Activated T-cell treated with anti-CD3 and anti-CD28 coated beads, Interleukin-2, amount 50 U/mL, for 72 hours (primary cell): ENCODE data around the gene TTYH1. TPM values are rescaled to one million over a fixed set of nuclear protein-coding genes. Genes with fewer than 3 reads are reported as not detected.

Source experiments
- ATAC-seq, 2 donors: fragments of 150-1000 bp; cut with Tn5 transposase; replicated peaks in 1 of 2; 2 replicates each; pipeline ENCODE4 v1.10.0; 2021; ENCODE audit warnings: moderate library complexity in 2 of 2, mild to moderate bottlenecking in 1 of 2
- DNase-seq, 2 donors: peaks; one replicate each; pipeline ENCODE4 v3.0.0; 2021 to 2022; ENCODE audit warnings: mixed read lengths in 1 of 2
- H3K27ac Mint-ChIP-seq: one replicate; pipeline ENCODE4 v1.8.0; 2022; ENCODE audit warnings: mild to moderate bottlenecking, moderate library complexity, mixed read lengths
- H3K27me3 Mint-ChIP-seq: one replicate; pipeline ENCODE4 v1.8.0; 2022; ENCODE audit warnings: low read depth, mixed read lengths
- H3K36me3 Mint-ChIP-seq, 2 donors: one replicate each; pipeline ENCODE4 v1.8.0; 2022; ENCODE audit warnings: mixed read lengths in 2 of 2, mild to moderate bottlenecking in 1 of 2; ENCODE audit not compliant: insufficient read depth in 2 of 2
- H3K4me1 Mint-ChIP-seq: one replicate; pipeline ENCODE4 v1.8.0; 2022; ENCODE audit warnings: low read depth, mixed read lengths
- H3K4me3 Mint-ChIP-seq, 2 donors: one replicate each; pipeline ENCODE4 v1.8.0; 2022; ENCODE audit warnings: mild to moderate bottlenecking in 2 of 2, mixed read lengths in 2 of 2, moderate library complexity in 2 of 2
- H3K9me3 Mint-ChIP-seq, 2 donors: one replicate each; pipeline ENCODE4 v1.8.0; 2022; ENCODE audit warnings: mixed read lengths in 2 of 2
- total RNA-seq, 2 donors: library from RNA; stranded (reverse); gene quantifications; one replicate each; pipeline ENCODE4 v1.2.3, GENCODE V29; 2022

The TTYH1 gene
- total RNA-seq, 2 donors from 2014 or later: 0.32 to 0.41 TPM

DNA sequence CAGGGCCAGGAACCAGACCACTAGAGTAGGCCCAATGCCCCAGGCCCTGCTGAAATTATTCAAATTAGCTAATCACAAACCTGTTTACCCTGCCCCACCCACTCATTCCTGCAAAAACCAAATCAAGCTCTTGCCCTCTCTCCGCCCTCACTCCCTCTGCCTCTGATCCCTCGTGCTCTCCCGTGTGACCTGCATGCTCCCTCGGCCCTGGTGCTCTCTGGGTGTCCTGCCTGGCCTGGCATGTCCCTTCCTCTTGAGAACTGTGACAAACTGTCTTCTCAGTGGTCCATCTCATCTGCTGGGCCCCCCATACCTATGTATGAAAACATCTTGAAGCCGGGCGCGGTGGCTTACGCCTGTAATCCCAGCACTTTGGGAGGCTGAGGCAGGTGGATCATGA is 12.2 kb upstream of the TTYH1 start:
- Mint-ChIP-seq H3K27ac (no peak overlapping the region), H3K27me3 (no peaks in the 10 kb centered on the region), H3K4me3 (no peak overlapping the region), H3K4me1 (no peaks in the 10 kb centered on the region), H3K9me3 (no peaks in the 10 kb centered on the region), H3K36me3 (no peaks in the 10 kb centered on the region)
- ATAC-seq: no peak
- DNase-seq: no peak

DNA sequence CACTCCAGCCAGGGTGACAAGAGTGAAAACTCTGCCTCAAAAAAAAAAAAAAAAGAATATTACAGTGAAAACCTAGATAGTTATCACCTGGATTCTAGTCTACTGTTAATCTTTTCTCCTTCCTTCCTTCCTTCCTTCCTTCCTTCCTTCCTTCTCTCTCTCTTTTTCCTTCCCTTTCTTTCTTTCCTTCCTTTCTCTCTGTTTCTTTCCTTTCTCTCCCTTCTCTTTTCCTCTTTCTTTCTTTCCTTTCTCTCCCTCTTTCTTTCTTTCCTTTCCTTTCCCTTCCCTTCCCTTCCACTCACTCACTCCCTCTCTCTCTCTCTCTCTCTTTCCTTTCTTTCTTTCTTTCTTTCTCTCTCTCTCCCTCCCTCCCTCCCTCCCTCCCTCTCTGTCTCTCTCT is 9.6 kb upstream of the TTYH1 start:
- H3K27ac Mint-ChIP-seq: no peak overlapping the region
- no peak overlapping the region for H3K4me3 Mint-ChIP-seq
- H3K4me1 Mint-ChIP-seq: no peaks in the 10 kb centered on the region
- no peak for DNase-seq
- H3K27me3 Mint-ChIP-seq: peaks cover 9% of the 10 kb centered on the region
- H3K9me3 Mint-ChIP-seq: peaks cover 2 to 4% of the 10 kb centered on the region in 2 donors
- peaks cover 2% of the 10 kb centered on the region in 2 donors for H3K36me3 Mint-ChIP-seq
- ATAC-seq: no peak

DNA sequence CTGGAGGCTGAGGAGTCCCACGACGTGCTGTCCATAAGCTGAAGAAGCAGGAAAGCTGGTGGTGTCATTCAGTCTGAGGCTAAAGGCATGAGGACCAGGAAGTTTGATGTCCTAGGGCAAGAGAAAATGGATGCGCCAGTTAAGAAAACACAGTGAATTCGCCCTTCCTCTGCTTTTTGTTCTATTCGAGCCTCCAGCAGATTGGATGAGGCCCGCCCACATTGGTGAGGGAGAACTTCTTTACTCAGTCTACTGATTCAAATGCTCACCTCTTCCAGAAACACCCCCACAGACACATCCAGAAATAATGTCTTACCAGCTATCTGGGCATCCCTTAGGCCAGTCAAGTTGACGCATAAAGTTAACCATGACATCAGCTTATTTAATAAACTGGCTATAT is 7.5 kb upstream of the TTYH1 start:
- Mint-ChIP-seq H3K4me3 (no peak overlapping the region), H3K9me3 (peaks cover 2 to 4% of the 10 kb centered on the region in 2 donors), H3K4me1 (no peaks in the 10 kb centered on the region), H3K27ac (no peak overlapping the region), H3K36me3 (peaks cover 2% of the 10 kb centered on the region in 2 donors), H3K27me3 (peaks cover 16% of the 10 kb centered on the region)
- DNase-seq (no peak), ATAC-seq (no peak)

DNA sequence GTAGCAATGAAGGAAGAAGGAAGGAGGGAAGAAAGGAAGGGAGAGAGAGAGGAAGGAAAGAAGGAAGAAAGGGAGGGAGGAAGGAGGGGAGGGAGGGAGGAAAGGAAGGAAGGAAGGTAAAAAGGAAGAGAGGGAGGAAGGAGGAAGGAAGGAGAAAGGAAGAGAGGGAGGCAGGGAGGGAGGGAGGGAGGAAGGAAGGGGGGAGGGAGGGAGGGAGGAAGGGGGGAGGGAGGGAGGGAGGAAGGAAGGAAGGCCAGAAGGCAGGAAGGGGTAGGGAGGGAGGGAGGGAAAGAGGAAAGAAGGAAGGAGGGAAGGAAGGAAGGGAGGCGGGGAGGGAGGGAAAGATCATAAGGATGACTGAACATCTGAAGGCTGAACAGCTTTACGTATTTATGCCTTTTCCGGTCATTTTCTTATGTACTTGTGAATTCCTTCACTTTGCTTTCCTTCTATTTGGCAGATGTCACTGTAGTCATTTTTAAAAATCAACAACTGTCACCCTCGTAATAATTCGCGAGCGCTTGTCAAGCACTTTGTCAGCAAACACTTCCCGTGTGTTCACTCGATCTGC is 6.7 kb upstream of the TTYH1 start:
- peak overlapping the region; percentile 85 for H3K27ac Mint-ChIP-seq
- no peak overlapping the region for H3K4me3 Mint-ChIP-seq
- H3K4me1 Mint-ChIP-seq: no peaks in the 10 kb centered on the region
- ATAC-seq (no peak), DNase-seq (no peak)
- peaks cover 4 to 6% of the 10 kb centered on the region in 2 donors for H3K9me3 Mint-ChIP-seq
- H3K27me3 Mint-ChIP-seq: peaks cover 19% of the 10 kb centered on the region
- peaks cover 2 to 5% of the 10 kb centered on the region in 2 donors for H3K36me3 Mint-ChIP-seq

DNA sequence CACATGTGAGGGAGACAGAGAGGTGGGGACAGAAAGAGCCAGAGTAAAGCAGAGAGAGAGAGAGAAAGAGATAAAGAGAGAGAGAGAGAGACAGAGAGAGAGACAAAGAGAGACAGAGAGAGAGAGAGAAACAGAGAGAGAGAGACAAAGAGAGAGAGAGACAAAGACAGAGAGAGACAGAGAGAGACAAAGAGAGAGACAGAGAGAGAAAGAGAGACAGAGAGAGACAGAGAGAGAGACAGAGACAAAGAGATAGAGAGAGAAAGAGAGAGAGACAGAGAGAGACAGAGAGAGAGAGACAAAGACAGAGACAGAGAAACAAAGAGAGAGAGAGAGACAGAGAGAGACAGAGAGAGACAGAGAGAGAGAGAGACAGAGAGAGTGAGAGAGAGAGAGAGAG is 4.2 kb upstream of the TTYH1 start:
- H3K36me3 Mint-ChIP-seq: peaks cover 2 to 9% of the 10 kb centered on the region in 2 donors
- no peak overlapping the region for H3K4me3 Mint-ChIP-seq
- H3K27ac Mint-ChIP-seq: no peak overlapping the region
- peaks cover 36% of the 10 kb centered on the region for H3K27me3 Mint-ChIP-seq
- H3K9me3 Mint-ChIP-seq: peaks cover 10% of the 10 kb centered on the region in 2 donors
- DNase-seq (no peak), ATAC-seq (no peak)
- no peaks in the 10 kb centered on the region for H3K4me1 Mint-ChIP-seq

DNA sequence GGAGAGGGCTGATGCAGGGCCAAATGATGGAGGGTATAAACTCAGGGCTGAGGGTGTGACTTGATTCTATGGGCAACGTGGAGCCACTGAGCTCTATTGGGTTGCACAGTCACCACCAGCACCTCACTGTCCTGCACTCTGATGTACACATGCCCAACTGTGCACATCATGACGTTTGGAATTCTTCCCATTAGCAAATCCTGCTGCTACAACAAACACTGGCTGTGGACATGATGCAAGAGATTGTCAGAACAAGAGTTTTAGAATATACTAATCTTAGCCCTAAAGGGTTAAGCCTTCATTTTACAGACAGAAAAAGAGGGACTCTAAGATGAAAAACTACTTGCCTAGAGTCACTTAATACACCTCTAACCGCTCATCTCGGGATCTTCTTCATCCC is 2.4 kb upstream of the TTYH1 start:
- no peak for ATAC-seq
- H3K36me3 Mint-ChIP-seq: peaks cover 2 to 14% of the 10 kb centered on the region in 2 donors

DNA sequence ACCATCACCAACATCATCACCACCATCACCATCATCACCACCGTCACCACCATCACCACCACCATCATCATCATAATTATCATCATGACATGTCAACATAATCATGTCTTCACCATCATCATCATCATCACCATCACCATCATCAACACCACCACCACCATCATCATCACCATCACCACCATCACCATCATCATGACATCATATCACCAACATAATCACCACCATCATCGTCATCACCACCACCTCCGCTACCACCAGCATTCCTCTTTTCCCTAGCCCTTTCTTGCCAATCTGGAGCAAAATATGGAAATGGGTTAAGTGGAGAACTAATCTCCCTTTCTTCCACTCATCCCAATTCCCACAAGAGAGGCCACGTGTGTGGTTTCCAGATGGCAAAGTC is 1.1 kb upstream of the TTYH1 start:
- Mint-ChIP-seq H3K27ac (no peak overlapping the region), H3K9me3 (peaks cover 7 to 8% of the 10 kb centered on the region in 2 donors)
- no peak for ATAC-seq

More for the DNA sequence above, 2.4 kb upstream of the TTYH1 start:
- DNase-seq: no peak
- Mint-ChIP-seq H3K4me3 (no peak overlapping the region), H3K4me1 (peaks cover 9% of the 10 kb centered on the region), H3K27ac (no peak overlapping the region), H3K27me3 (peaks cover 49% of the 10 kb centered on the region), H3K9me3 (peaks cover 10% of the 10 kb centered on the region in 2 donors)

DNA sequence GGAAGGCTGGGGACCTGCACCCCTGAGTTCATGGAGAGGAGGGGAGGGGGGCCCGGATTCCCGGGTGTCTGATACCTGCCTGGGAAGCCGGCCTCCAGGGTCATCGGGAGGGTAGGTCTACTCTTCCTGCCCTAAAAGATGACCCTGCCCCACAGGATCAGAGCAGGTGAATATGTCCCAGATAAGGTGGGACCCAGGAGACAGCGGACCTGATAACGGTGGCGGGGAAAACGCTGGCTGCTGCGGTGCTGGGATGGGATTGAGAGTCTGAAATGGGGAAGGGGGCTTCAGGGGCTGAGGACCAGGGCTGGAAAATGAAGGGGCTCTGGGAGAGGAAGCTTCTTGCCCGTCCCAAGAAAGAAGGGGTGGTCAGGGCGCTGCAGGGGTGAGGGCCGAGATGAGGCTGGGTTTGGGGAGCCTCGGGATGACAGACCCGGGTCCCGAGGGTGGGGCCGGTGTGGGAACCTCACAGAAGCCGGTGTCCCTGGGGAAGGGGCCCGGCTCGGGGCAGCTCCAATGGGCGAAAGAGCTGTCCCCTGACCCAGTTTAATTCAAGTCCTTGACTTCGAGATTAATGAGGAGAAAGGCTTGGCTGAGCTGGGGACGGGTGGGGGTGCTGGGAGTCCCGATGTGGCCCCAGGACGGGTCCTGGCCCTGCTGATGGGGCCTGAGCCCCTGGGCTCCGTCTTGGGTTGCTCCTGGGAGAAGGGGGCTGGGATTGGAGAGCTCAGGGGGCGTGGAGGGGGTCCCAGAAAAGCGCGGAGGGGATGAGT is 823 bp downstream of the TTYH1 start:
- Mint-ChIP-seq H3K4me3 (no peak overlapping the region), H3K9me3 (peaks cover 6 to 8% of the 10 kb centered on the region in 2 donors), H3K27ac (no peak overlapping the region), H3K36me3 (peaks cover 0 to 12% of the 10 kb centered on the region in 2 donors), H3K4me1 (peaks cover 16% of the 10 kb centered on the region), H3K27me3 (peaks cover 40% of the 10 kb centered on the region)
- ATAC-seq (no peak), DNase-seq (no peak)

More for the DNA sequence above, 1.1 kb upstream of the TTYH1 start:
- Mint-ChIP-seq H3K4me1 (peaks cover 16% of the 10 kb centered on the region), H3K36me3 (peaks cover 0 to 12% of the 10 kb centered on the region in 2 donors), H3K4me3 (no peak overlapping the region), H3K27me3 (peaks cover 53% of the 10 kb centered on the region)
- DNase-seq: no peak

DNA sequence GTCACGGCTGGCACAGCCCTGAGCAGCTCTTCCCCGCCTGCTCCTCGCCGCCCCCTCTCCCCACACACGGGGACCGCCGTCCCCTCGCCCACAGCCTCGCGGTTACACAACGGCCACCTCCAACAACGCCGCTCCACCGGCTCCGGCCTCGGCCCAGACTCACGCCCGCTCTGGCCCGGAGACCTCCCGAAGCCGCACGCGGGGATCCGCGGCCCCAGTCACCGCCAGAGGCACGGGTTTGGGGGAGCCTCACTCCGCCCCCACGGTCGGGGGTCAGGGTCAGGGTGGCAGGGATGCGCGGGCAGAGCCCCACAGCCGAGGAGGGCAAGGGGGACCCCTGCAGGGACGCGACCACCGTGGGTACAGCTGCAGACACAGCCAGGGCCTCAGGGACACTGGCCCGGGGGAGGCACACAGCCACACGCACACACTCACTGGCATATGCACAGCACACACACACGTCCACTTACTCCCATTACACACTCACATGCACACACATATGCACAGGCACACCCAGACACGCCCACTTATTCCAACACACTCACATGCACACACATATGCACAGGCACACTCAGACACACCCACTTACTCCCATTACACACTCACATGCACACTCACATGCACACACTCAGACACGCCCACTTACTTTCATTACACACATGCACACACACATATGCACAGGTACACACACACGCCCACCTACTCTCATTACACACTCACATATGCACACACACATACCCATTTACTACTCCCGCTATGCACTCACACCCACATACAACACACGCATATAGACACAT is 1.6 kb downstream of the TTYH1 start:
- ATAC-seq (no peak), DNase-seq (no peak)
- Mint-ChIP-seq H3K36me3 (peaks cover 0 to 12% of the 10 kb centered on the region in 2 donors), H3K4me3 (peak overlapping the region in 1 of 2 donors; percentile 31), H3K27me3 (peaks cover 37% of the 10 kb centered on the region), H3K4me1 (peaks cover 16% of the 10 kb centered on the region), H3K27ac (no peak overlapping the region), H3K9me3 (peaks cover 6 to 8% of the 10 kb centered on the region in 2 donors)

DNA sequence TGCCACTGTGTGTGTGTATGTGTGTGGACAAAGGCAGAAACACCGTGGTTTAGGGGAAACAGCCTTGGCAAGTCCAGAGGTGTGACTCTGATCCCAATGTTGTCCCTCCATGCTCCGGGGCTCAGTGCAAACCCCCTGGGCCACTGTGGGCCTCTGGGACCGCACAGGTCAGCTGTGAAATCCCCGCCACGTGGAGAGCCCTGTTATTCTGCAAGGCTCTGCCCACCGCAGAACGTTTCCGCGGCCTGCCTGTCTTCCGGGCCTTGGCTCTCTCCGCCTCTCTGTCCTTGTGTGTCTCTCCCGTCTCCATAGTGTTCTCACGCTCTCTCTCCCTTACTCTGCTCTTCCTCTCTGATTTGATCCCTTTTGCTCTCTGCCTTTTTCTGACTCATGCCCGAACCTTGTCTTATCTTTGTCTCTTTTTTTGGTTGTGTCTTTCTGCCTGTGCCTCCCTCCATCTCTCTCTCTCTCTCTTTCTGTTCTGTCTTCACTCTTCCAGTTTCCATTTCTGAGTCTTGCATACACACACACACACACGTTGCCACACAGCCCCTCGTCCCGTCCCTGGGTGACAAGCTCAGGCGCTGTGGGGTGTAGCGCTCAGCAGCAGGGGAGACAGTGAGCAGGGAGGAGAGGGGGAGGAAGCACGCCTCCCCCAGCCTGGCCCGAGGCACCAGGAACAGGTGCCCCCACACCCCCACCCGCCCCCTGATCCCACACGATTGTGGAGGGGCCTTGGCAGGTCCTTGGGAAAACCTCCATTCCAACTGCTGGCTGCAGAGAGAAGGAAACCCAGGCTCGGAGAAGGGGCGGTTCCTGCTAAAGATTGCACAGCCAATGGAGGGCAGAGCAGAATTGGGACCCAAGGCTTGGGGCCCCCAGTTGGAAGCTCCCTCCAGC is 3.0 kb downstream of the TTYH1 start:
- peaks cover 0 to 12% of the 10 kb centered on the region in 2 donors for H3K36me3 Mint-ChIP-seq
- H3K27me3 Mint-ChIP-seq: peaks cover 37% of the 10 kb centered on the region
- H3K9me3 Mint-ChIP-seq: peaks cover 6 to 8% of the 10 kb centered on the region in 2 donors
- H3K4me3 Mint-ChIP-seq: peak overlapping the region; percentile 47 to 56
- ATAC-seq (peak; percentile 63 to 66), DNase-seq (peak; percentile 27 to 43)
- peaks cover 16% of the 10 kb centered on the region for H3K4me1 Mint-ChIP-seq
- no peak overlapping the region for H3K27ac Mint-ChIP-seq

DNA sequence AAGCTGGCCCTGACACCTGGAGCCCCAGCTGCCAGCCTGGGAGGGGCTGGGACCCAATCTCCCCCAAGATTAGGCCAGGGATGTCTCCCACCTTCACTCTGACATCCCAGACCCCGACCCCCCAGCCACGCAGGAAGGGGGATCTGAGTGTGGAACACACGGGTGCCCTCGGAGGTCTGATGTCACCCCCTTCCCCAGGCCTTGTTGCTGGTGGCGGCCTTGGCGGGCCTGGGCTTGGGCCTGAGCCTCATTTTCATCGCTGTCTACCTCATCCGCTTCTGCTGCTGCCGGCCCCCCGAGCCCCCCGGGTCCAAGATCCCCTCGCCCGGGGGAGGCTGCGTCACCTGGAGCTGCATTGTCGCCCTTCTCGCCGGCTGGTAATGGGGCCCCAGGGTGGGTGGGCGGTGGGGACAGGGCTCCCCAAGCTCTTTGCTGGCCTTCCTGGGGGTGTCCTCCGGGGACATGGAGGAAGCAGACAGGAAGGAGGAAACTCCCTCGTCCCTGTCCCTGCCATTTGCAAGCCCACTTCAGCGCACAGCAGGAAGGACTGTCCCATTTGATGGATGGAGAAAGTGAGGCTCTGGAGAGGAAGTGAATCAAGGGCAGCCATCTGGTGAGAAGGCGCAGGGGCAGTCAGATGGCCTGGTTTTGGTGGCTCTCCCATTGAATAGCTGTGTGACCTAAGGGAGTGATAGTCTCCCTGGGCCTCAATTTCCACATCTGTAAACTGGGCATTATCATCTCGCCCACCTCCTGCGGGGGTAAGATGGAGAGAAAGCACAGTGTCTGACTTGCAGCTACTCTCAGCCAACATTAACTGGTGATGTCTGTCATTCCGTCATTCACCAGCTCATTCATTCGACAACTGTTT is 3.9 kb downstream of the TTYH1 start:
- H3K4me1 Mint-ChIP-seq: peaks cover 16% of the 10 kb centered on the region
- no peak for DNase-seq
- no peak for ATAC-seq
- no peak overlapping the region for H3K27ac Mint-ChIP-seq
- peaks cover 1 to 2% of the 10 kb centered on the region in 2 donors for H3K9me3 Mint-ChIP-seq
- H3K4me3 Mint-ChIP-seq: no peak overlapping the region
- H3K27me3 Mint-ChIP-seq: peaks cover 37% of the 10 kb centered on the region
- H3K36me3 Mint-ChIP-seq: peaks cover 0 to 5% of the 10 kb centered on the region in 2 donors

DNA sequence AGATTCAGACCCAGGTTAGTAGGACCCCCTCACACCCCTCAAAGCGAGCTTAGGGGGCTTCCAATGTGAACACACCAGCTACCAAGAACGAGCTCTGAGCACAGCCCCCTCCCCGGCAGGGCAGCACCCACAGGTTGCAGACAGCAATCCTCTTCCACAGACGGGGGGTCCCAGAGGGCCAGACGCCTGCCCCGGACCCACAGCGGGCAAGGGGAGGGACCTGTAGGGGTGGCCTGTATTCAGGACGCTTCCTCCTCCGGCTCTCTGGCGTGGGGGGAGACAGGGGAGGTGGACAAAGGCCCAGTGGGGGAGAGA is 4.8 kb downstream of the TTYH1 start:
- no peak overlapping the region for H3K4me3 Mint-ChIP-seq
- H3K27ac Mint-ChIP-seq: no peak overlapping the region
- H3K4me1 Mint-ChIP-seq: peaks cover 16% of the 10 kb centered on the region
- no peak for DNase-seq
- no peaks in the 10 kb centered on the region for H3K9me3 Mint-ChIP-seq
- peaks cover 32% of the 10 kb centered on the region for H3K27me3 Mint-ChIP-seq
- ATAC-seq: no peak
- peaks cover 0 to 4% of the 10 kb centered on the region in 2 donors for H3K36me3 Mint-ChIP-seq
